Loucy (cell line): ENCODE measurements around the gene QDPR.

Source experiments
- H2AFZ ChIP-seq: fragments of 200-600 bp; sonication (generic); 2 replicates; pipeline ENCODE4 v1.6.0; 2016; ENCODE audit warnings: antibody characterized with exemption, mild to moderate bottlenecking, low read length, moderate library complexity
- H3F3A ChIP-seq: fragments of 200-600 bp; 2 replicates; pipeline ENCODE4 v1.6.0; 2016; ENCODE audit warnings: antibody characterized with exemption, low read depth, mild to moderate bottlenecking
- H3K27me3 ChIP-seq: fragments of 200-600 bp; sonication (generic); 2 replicates; pipeline ENCODE4 v1.6.1; 2014; ENCODE audit warnings: low read length, mild to moderate bottlenecking; ENCODE audit not compliant: insufficient read depth, poor library complexity, severe bottlenecking
- H3K36me3 ChIP-seq: fragments of 200-600 bp; sonication (generic); 2 replicates; pipeline ENCODE4 v1.6.1; 2016; ENCODE audit warnings: low read length; ENCODE audit not compliant: insufficient read depth
- H3K4me1 ChIP-seq: fragments of 200-600 bp; sonication (generic); 2 replicates; pipeline ENCODE4 v1.5.1; 2014; ENCODE audit warnings: low read length, mild to moderate bottlenecking; ENCODE audit not compliant: insufficient read depth, poor library complexity, severe bottlenecking
- H3K4me2 ChIP-seq: fragments of 200-600 bp; sonication (generic); 2 replicates; pipeline ENCODE4 v1.6.0; 2014; ENCODE audit warnings: antibody characterized with exemption, low read length, low read depth, mild to moderate bottlenecking; ENCODE audit not compliant: poor library complexity, severe bottlenecking
- H3K4me3 ChIP-seq: fragments of 200-600 bp; sonication (generic); 2 replicates; pipeline ENCODE4 v1.5.1; 2014; ENCODE audit warnings: low read length, mild to moderate bottlenecking, mixed read lengths; ENCODE audit not compliant: poor library complexity, severe bottlenecking
- H3K79me2 ChIP-seq: fragments of 200-600 bp; sonication (generic); 2 replicates; pipeline ENCODE4 v1.6.1; 2014; ENCODE audit warnings: low read length; ENCODE audit not compliant: insufficient read depth
- H3K9ac ChIP-seq: fragments of 200-600 bp; sonication (generic); 2 replicates; pipeline ENCODE4 v1.6.0; 2014; ENCODE audit warnings: mild to moderate bottlenecking, low read depth, low read length, moderate library complexity; ENCODE audit not compliant: poor library complexity, severe bottlenecking
- H3K9me2 ChIP-seq: fragments of 200-600 bp; sonication (generic); replicated peaks from 2 replicates; pipeline ENCODE4 v1.6.1; 2016; ENCODE audit warnings: low read depth, low read length, mixed read lengths
- H3K9me3 ChIP-seq: fragments of 200-600 bp; sonication (generic); 2 replicates; pipeline ENCODE4 v1.6.1; 2014; ENCODE audit warnings: mild to moderate bottlenecking, antibody characterized with exemption, low read length, low read depth; ENCODE audit not compliant: insufficient read depth
- H4K20me1 ChIP-seq: fragments of 200-600 bp; sonication (generic); 2 replicates; pipeline ENCODE4 v1.6.0; 2014; ENCODE audit warnings: antibody characterized with exemption, low read length, mild to moderate bottlenecking; ENCODE audit not compliant: insufficient read depth, poor library complexity, severe bottlenecking
- EZH2phosphoT487 ChIP-seq: fragments of 200-600 bp; IDR thresholded peaks from 2 replicates; pipeline ENCODE4 v1.6.1; 2018; ENCODE audit warnings: antibody characterized with exemption, mild to moderate bottlenecking, moderate library complexity, borderline replicate concordance
- TF ChIP-seq, protein P1 (sequence below): fragments of 200-600 bp; sonication (generic); conservative IDR thresholded peaks from 2 replicates; pipeline ENCODE4 v1.5.1; 2014; ENCODE audit warnings: mild to moderate bottlenecking, antibody characterized with exemption, low read length

Gene QDPR

DNA sequence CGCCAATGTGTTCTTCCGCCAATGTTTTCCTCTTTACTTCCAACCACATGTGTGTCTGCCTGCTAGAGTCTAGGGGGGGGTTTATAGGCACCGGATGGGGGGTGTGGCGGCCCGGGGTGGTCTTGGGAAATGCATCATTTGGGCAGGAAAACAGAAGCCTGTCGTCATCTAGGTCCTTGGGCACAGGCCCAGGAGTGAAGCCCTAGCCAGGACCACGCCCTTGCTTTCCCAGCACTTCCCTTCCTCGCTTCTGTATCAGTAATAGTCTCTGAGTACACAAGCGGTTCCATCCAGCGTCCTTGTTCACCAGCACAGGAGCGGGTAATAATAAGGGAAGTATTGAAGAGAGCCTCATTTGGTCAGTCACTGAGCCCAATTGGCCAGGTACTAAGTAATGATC, 74.5 kb downstream of the QDPR start:
- H3K27me3 ChIP-seq = no peaks in the 10 kb centered on the region

DNA sequence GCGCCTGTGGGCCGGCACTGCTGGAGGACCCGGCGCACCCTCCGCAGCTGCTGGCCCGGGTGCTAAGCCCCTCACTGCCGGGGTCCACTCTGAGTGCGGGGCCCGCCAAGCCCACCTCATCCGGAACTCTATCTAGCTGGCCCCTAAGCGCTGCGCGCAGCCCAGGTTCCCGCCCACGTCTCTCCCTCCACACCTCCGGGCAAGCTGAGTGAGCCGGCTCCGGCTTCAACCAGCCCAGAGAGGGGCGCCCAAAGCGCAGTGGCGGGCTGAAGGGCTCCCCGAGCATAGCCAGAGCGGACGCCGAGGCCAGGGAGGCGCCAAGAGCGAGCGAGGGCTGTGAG, 75.2 kb downstream of the QDPR start:
- H3K9me3 ChIP-seq = no peaks in the 10 kb centered on the region
- no peak overlapping the region for H3K4me3 ChIP-seq
- H2AFZ ChIP-seq = no peak overlapping the region
- H3K36me3 ChIP-seq = no peaks in the 10 kb centered on the region
- TF ChIP-seq EZH2phosphoT487 = no peak
- TF ChIP-seq, protein P1, sequence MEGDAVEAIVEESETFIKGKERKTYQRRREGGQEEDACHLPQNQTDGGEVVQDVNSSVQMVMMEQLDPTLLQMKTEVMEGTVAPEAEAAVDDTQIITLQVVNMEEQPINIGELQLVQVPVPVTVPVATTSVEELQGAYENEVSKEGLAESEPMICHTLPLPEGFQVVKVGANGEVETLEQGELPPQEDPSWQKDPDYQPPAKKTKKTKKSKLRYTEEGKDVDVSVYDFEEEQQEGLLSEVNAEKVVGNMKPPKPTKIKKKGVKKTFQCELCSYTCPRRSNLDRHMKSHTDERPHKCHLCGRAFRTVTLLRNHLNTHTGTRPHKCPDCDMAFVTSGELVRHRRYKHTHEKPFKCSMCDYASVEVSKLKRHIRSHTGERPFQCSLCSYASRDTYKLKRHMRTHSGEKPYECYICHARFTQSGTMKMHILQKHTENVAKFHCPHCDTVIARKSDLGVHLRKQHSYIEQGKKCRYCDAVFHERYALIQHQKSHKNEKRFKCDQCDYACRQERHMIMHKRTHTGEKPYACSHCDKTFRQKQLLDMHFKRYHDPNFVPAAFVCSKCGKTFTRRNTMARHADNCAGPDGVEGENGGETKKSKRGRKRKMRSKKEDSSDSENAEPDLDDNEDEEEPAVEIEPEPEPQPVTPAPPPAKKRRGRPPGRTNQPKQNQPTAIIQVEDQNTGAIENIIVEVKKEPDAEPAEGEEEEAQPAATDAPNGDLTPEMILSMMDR = no peak
- no peaks in the 10 kb centered on the region for H3K9me2 ChIP-seq
- H3F3A ChIP-seq = no peaks in the 10 kb centered on the region
- H3K4me1 ChIP-seq = no peaks in the 10 kb centered on the region
- H4K20me1 ChIP-seq = no peaks in the 10 kb centered on the region
- no peaks in the 10 kb centered on the region for H3K79me2 ChIP-seq
- no peaks in the 10 kb centered on the region for H3K27me3 ChIP-seq
- H3K4me2 ChIP-seq = no peak overlapping the region
- no peak overlapping the region for H3K9ac ChIP-seq

More for the DNA sequence above, 74.5 kb downstream of the QDPR start:
- no peaks in the 10 kb centered on the region for H4K20me1 ChIP-seq
- no peaks in the 10 kb centered on the region for H3F3A ChIP-seq
- TF ChIP-seq, protein P1 = no peak
- no peak for TF ChIP-seq EZH2phosphoT487
- H3K9ac ChIP-seq = no peak overlapping the region
- no peak overlapping the region for H3K4me2 ChIP-seq
- no peaks in the 10 kb centered on the region for H3K79me2 ChIP-seq
- H2AFZ ChIP-seq = no peak overlapping the region
- H3K9me2 ChIP-seq = no peaks in the 10 kb centered on the region
- no peaks in the 10 kb centered on the region for H3K36me3 ChIP-seq
- H3K4me3 ChIP-seq = no peak overlapping the region
- H3K9me3 ChIP-seq = no peaks in the 10 kb centered on the region
- no peaks in the 10 kb centered on the region for H3K4me1 ChIP-seq
